Mucosa of rectum (tissue), 2 donors: ENCODE measurements around the gene DENND1A.

Experiments used
- H3K27ac ChIP-seq, 2 donors: one replicate each; pipeline ENCODE4 v1.7.0; 2013; ENCODE audit warnings: inconsistent platforms in 2 of 2, low read depth in 2 of 2, low read length in 2 of 2
- H3K27me3 ChIP-seq, 2 donors: one replicate each; pipeline ENCODE4 v1.7.0; 2013; ENCODE audit warnings: low read length in 2 of 2; ENCODE audit not compliant: control insufficient read depth in 2 of 2, insufficient read depth in 2 of 2
- H3K36me3 ChIP-seq, 2 donors: one replicate each; pipeline ENCODE4 v1.7.0; 2013; ENCODE audit warnings: low read length in 2 of 2; ENCODE audit not compliant: control insufficient read depth in 2 of 2, insufficient read depth in 2 of 2
- H3K4me1 ChIP-seq, 2 donors: one replicate each; pipeline ENCODE4 v1.7.0; 2013; ENCODE audit warnings: low read length in 2 of 2, mild to moderate bottlenecking in 1 of 2; ENCODE audit not compliant: control insufficient read depth in 2 of 2, insufficient read depth in 2 of 2
- H3K4me3 ChIP-seq, 2 donors: one replicate each; pipeline ENCODE4 v1.7.0; 2013; ENCODE audit warnings: low read length in 2 of 2
- H3K9ac ChIP-seq, 2 donors: one replicate each; pipeline ENCODE4 v1.7.0; 2013; ENCODE audit warnings: low read length in 2 of 2, low read depth in 1 of 2, mild to moderate bottlenecking in 1 of 2
- H3K9me3 ChIP-seq, 2 donors: one replicate each; pipeline ENCODE4 v1.7.0; 2013; ENCODE audit warnings: low read length in 2 of 2; ENCODE audit not compliant: control insufficient read depth in 2 of 2
- donor health status: healthy.
- donor health status: Normal muscosa, but diverticular disease.

DENND1A gene

GRCh38 chr9:123540457-123540856, 389.5 kb downstream of the DENND1A start:
- Histone ChIP-seq H3K9ac (no peak overlapping the region), H3K27me3 (no peaks in the 10 kb centered on the region), H3K36me3 (no peaks in the 10 kb centered on the region), H3K27ac (no peak overlapping the region), H3K4me3 (no peak overlapping the region), H3K9me3 (no peaks in the 10 kb centered on the region), H3K4me1 (no peaks in the 10 kb centered on the region)

GRCh38 chr9:123537809-123538208, 392.1 kb downstream of the DENND1A start:
- Histone ChIP-seq H3K4me1 (no peaks in the 10 kb centered on the region), H3K9ac (no peak overlapping the region), H3K4me3 (no peak overlapping the region), H3K9me3 (no peaks in the 10 kb centered on the region), H3K27me3 (no peaks in the 10 kb centered on the region), H3K36me3 (peaks cover 0 to 2% of the 10 kb centered on the region in 2 donors), H3K27ac (no peak overlapping the region)

- Histone ChIP-seq H3K9me3 (no peaks in the 10 kb centered on the region), H3K27ac (no peak overlapping the region)
These were observed 393.5 kb downstream of the DENND1A start for GRCh38 chr9:123536455-123536868.

GRCh38 chr9:123534336-123534735, 395.6 kb downstream of the DENND1A start:
- H3K36me3 ChIP-seq, result peaks cover 0 to 2% of the 10 kb centered on the region in 2 donors
- H3K27ac ChIP-seq, result no peak overlapping the region
- no peak overlapping the region for H3K4me3 ChIP-seq
- no peak overlapping the region for H3K9ac ChIP-seq
- no peaks in the 10 kb centered on the region for H3K4me1 ChIP-seq
- no peaks in the 10 kb centered on the region for H3K27me3 ChIP-seq
- H3K9me3 ChIP-seq, result no peaks in the 10 kb centered on the region

More at GRCh38 chr9:123536455-123536868, 393.5 kb downstream of the DENND1A start:
- H3K4me1 ChIP-seq, result no peaks in the 10 kb centered on the region
- H3K36me3 ChIP-seq, result peaks cover 0 to 2% of the 10 kb centered on the region in 2 donors
- no peak overlapping the region for H3K4me3 ChIP-seq
- no peak overlapping the region for H3K9ac ChIP-seq
- no peaks in the 10 kb centered on the region for H3K27me3 ChIP-seq

GRCh38 chr9:123530244-123530643, 399.7 kb downstream of the DENND1A start:
- no peak overlapping the region for H3K27ac ChIP-seq
- no peak overlapping the region for H3K4me3 ChIP-seq
- no peak overlapping the region for H3K9ac ChIP-seq

GRCh38 chr9:123528501-123528900, 401.4 kb downstream of the DENND1A start:
- Histone ChIP-seq H3K4me3 (no peak overlapping the region), H3K4me1 (no peaks in the 10 kb centered on the region), H3K9me3 (no peaks in the 10 kb centered on the region), H3K27ac (no peak overlapping the region), H3K9ac (no peak overlapping the region), H3K36me3 (peaks cover 0 to 2% of the 10 kb centered on the region in 2 donors), H3K27me3 (no peaks in the 10 kb centered on the region)

More at GRCh38 chr9:123530244-123530643, 399.7 kb downstream of the DENND1A start:
- Histone ChIP-seq H3K4me1 (no peaks in the 10 kb centered on the region), H3K9me3 (no peaks in the 10 kb centered on the region), H3K27me3 (no peaks in the 10 kb centered on the region), H3K36me3 (peaks cover 0 to 2% of the 10 kb centered on the region in 2 donors)

- Histone ChIP-seq H3K4me3 (no peak overlapping the region), H3K9ac (no peak overlapping the region), H3K4me1 (no peaks in the 10 kb centered on the region), H3K9me3 (no peaks in the 10 kb centered on the region), H3K27me3 (no peaks in the 10 kb centered on the region), H3K27ac (no peak overlapping the region), H3K36me3 (no peaks in the 10 kb centered on the region)
These were observed 401.9 kb downstream of the DENND1A start for GRCh38 chr9:123527981-123528380.

GRCh38 chr9:123525957-123526356, 404.0 kb downstream of the DENND1A start:
- Histone ChIP-seq H3K27ac (no peak overlapping the region), H3K9ac (no peak overlapping the region), H3K36me3 (no peaks in the 10 kb centered on the region), H3K4me1 (no peaks in the 10 kb centered on the region), H3K27me3 (no peaks in the 10 kb centered on the region), H3K4me3 (no peak overlapping the region), H3K9me3 (no peaks in the 10 kb centered on the region)

GRCh38 chr9:123525424-123525823, 404.5 kb downstream of the DENND1A start:
- Histone ChIP-seq H3K27ac (no peak overlapping the region), H3K9ac (no peak overlapping the region), H3K27me3 (no peaks in the 10 kb centered on the region), H3K4me1 (no peaks in the 10 kb centered on the region), H3K4me3 (no peak overlapping the region), H3K9me3 (no peaks in the 10 kb centered on the region), H3K36me3 (no peaks in the 10 kb centered on the region)

GRCh38 chr9:123524866-123525265, 405.1 kb downstream of the DENND1A start:
- Histone ChIP-seq H3K4me3 (no peak overlapping the region), H3K4me1 (no peaks in the 10 kb centered on the region), H3K9ac (no peak overlapping the region), H3K9me3 (no peaks in the 10 kb centered on the region), H3K36me3 (no peaks in the 10 kb centered on the region), H3K27ac (no peak overlapping the region), H3K27me3 (no peaks in the 10 kb centered on the region)

- Histone ChIP-seq H3K4me1 (no peaks in the 10 kb centered on the region), H3K27ac (no peak overlapping the region)
These were observed 406.1 kb downstream of the DENND1A start for GRCh38 chr9:123523845-123524244.

More at GRCh38 chr9:123523845-123524244, 406.1 kb downstream of the DENND1A start:
- H3K27me3 ChIP-seq, result no peaks in the 10 kb centered on the region
- no peak overlapping the region for H3K4me3 ChIP-seq
- no peaks in the 10 kb centered on the region for H3K9me3 ChIP-seq
- no peak overlapping the region for H3K9ac ChIP-seq
- H3K36me3 ChIP-seq, result no peaks in the 10 kb centered on the region
